H54 (cell line): ENCODE data around the gene POMT1.
"Not testable (repeated sequence)": the region's sequence is repeated elsewhere in the genome, so short reads cannot be mapped to it uniquely, and the experiment has no call there.

Source experiments
- DNase-seq: peaks from one replicate; pipeline ENCODE4 v3.0.0; 2011; ENCODE audit warnings: low spot score, mixed read lengths; ENCODE audit not compliant: insufficient read length
- FAIRE-seq: peaks from 3 replicates; lab custom pipeline; 2011; peaks lifted over from hg19 to GRCh38; lab: Jason Lieb, UNC
- POLR2A ChIP-seq: IDR thresholded peaks from 2 replicates; pipeline ENCODE4 v1.6.1; 2011; ENCODE audit warnings: low read depth, mild to moderate bottlenecking, low read length

The POMT1 gene

GRCh38 chr9:131502781-131503625 lies at the start of gene POMT1:
Gene POMT1, plus strand, starts transcription at chr9:131502918. Its CDS starts 1,301 bp downstream, at chr9:131504219.
- FAIRE-seq (no peak), DNase-seq (peak; percentile 46)
- TF ChIP-seq POLR2A = peak; percentile 35; the same call in 1 of the 2 replicates

DNA sequence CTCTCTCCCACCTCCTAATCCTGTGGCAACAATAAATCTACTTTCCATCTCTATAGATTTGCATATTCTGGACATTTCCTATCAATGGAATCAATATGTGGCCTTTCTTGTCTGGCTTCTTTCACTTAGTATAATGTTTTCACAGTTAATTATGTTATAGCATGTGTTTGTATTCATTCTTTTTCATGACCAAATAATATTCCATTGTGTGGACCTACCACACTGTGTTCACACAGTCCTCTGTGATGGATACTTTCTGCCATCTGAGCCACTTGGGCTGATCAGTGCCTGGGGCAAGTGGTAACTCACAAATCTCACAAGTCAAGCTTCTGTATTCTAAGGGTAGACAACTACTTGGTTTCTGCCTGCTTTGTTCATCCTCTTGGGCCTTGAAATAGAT lies 48.7 kb upstream of the POMT1 start:
- FAIRE-seq (no peak), DNase-seq (no peak)
- no peak for TF ChIP-seq POLR2A

DNA sequence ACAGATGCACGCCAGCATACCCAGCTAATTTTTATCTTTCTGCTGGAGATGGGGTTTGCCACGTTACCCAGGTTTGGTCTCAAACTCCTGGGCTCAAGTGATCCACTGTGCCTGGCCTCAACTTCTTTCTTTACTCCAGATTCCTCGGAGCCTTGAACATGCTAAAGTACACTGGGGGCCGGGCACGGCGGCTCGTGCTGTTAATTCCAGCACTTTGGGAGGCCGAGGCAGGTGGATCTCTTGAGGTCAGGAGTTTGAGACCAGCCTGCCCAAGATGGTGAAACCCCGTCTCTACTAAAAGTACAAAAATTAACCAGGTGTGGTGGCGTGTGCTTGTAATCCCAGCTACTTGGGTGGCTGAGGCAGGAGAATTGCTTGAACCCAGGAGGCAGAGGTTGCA lies 47.1 kb upstream of the POMT1 start:
- not testable (repeated sequence) for DNase-seq, FAIRE-seq

DNA sequence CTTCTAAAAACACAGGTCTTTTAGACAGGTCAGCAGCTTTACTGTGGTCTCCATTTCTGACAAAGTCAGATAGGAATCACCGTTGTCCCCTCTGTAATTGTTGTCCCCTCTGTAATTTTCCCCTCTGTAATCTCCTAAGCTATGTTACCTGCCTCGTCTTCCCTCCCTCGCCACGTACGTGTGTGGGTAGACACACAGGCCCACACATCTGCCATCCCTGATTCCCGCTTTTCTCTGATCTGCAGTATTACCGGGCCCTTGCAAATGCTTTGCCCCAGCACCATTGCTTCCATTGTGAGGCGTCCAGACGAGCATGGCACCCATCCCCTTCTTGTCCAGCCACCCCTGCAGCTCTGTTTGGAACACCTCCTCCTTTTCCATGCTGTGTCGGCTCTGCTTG lies 45.0 kb upstream of the POMT1 start:
- DNase-seq = no peak
- FAIRE-seq = no peak
- no peak for TF ChIP-seq POLR2A

DNA sequence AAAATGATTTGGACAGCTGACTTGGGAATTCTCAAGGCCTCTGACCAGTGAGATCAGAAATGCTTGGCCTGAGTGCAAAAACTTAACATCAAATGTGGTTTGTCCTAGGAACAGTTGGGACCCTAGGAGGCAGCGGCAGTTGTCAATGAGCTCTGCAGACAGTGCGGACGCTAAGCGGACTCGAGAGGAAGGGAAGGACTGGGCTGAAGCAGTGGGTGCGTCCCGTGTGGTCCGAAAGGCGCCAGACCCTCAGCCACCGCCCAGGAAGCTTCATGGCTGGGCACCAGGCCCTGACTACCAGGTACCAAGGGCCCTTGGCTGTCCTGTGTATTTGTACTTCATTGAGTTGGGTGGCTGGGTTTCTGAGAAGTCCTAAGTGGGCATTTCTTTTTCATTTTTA lies 43.7 kb upstream of the POMT1 start:
- FAIRE-seq = no peak

DNA sequence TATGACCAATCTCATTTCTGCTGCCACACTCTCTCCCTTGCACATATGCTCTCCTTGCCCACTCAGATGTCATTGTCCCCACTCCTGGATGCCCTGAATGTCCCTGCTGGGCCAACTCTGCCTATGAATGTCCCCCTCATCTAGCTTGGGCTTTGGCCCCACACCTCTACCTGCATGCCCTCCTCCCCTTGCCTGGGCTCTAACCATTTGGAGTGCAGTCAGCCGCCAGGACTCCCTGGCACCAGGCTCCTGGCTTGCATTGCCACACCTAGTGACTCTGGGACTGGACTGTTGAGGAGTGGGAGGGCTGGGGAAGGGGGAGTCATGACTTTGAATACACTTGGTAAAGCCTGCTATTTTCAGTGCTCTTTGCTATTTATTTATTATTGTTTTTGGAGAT lies 41.6 kb upstream of the POMT1 start:
- FAIRE-seq = no peak
- TF ChIP-seq POLR2A = no peak
- no peak for DNase-seq

More for the DNA sequence above, 43.7 kb upstream of the POMT1 start:
- DNase-seq = no peak
- TF ChIP-seq POLR2A = no peak

GRCh38 chr9:131464354-131465000 lies 38.2 kb upstream of the POMT1 start:
- FAIRE-seq (no peak), DNase-seq (no peak)
- no peak for TF ChIP-seq POLR2A

DNA sequence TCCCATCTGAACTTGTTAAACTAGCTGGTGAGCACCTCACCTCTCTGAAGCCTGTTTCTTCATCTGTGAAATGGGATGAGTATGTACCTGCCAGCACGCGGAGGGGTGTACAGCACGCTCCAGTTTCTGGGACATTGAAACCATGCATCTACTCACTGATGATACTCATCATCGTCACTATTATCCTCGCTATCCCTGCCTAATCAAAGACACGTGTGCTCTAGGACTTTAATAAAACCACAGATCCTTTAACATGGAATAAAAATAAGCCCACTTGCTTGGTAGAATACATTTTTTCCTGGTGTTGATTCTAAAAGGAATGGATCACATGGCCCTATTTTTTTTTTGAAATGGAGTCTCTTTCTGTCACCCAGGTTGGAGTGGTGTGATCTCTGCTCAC lies 37.3 kb upstream of the POMT1 start:
- no peak for TF ChIP-seq POLR2A
- DNase-seq (no peak), FAIRE-seq (no peak)

GRCh38 chr9:131467214-131467935 lies 35.3 kb upstream of the POMT1 start:
- TF ChIP-seq POLR2A = no peak
- FAIRE-seq (no peak), DNase-seq (no peak)

GRCh38 chr9:131468031-131468430 lies 34.7 kb upstream of the POMT1 start:
- DNase-seq = no peak
- no peak for TF ChIP-seq POLR2A
- FAIRE-seq = no peak

DNA sequence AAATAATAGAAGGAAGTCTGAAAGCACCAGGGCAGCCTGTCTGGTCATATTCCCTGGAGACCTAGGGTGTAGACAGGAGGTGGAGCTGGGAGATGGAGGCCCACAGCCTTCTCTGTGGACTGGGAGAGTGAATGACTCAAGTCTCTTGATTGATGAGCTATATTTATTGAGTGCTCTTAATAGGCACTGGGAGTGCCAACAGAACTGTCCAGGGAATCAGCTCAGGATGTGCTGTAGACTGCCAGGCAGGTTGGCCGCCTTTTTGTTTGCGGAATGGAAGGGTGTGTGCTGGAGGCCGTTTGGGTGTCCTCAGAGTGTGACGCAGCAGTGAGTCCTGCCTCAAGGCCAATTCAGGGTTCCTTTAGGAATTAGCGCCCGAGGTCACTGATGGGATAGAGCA lies 33.4 kb upstream of the POMT1 start:
- no peak for TF ChIP-seq POLR2A
- FAIRE-seq (no peak), DNase-seq (no peak)

DNA sequence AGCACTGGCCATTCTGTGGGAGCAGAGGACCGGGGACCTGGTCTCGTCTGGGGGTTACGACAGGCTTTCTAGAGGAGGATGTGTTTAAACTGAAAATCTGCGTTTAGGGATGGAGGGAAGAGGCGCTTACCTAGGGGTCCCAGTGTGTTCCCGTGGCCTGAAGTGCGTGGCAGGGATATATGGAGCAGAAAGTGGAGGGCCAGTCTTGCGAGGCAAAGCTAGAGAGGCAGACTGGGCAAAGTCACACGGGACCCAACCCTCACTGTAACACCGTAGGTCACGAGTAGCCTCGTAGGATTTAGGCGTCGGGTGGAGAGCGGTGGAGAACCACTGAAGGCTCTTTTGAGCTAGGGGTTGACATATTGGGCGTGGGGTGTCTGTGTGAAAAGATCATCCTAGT lies 32.8 kb upstream of the POMT1 start:
- DNase-seq (no peak), FAIRE-seq (no peak)
- TF ChIP-seq POLR2A = no peak

GRCh38 chr9:131470581-131470991 lies 32.1 kb upstream of the POMT1 start:
- TF ChIP-seq POLR2A = no peak
- no peak for FAIRE-seq
- no peak for DNase-seq

- not testable (repeated sequence) for DNase-seq, FAIRE-seq
Measured at GRCh38 chr9:131472085-131472484, 30.6 kb upstream of the POMT1 start.
